Measurements from ENCODE around the gene YY1. TPM values are rescaled to one million over a fixed set of nuclear protein-coding genes. Genes with fewer than 3 reads are reported as not detected.

The YY1 gene
- polyA plus RNA-seq, 2 of the 4 experiments (the other 2 are of a cell fraction), result 58.4 to 65.8 TPM

DNA sequence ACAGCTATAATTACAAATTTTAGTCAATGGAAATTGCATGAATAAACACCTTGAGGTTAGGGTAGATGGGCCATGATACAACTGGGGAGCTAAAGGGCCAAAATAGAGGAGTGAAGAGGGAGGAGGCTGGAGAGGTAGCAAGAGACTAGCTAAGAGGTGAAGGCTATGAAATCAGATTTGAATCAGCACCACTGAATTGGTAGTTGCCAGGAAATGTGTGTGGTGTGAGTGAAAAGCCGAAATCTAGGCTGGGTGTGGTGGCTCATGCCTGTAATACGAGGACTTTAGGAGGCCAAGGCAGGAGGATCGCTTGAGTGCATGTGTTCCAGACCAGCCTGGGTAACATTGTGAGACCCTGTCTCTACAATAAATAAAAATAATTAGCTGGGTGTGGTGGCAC, 22.7 kb downstream of the YY1 start (continued):
- TF ChIP-seq, protein P1, sequence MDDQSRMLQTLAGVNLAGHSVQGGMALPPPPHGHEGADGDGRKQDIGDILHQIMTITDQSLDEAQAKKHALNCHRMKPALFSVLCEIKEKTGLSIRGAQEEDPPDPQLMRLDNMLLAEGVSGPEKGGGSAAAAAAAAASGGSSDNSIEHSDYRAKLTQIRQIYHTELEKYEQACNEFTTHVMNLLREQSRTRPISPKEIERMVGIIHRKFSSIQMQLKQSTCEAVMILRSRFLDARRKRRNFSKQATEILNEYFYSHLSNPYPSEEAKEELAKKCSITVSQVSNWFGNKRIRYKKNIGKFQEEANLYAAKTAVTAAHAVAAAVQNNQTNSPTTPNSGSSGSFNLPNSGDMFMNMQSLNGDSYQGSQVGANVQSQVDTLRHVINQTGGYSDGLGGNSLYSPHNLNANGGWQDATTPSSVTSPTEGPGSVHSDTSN (IDR thresholded peaks at IDR 0.05), result no peak

DNA sequence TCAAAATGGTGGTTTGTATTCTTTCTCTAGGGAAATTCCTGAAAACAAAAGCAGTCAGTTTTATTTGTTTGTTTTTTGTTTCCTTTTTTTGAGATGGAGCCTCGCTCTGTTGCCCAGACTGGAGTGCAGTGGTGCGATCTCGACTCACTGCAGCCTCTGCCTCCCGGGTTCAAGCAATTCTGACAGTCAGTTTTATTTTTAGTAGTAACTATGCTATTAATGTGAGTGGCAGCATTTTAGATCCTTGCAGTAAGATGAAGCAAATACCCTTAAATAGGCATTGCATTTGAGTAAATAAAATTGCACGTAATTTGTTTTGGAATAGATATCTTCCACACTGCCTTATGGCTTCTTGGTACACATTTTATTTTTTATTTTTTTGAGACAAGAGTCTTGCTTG, 23.6 kb downstream of the YY1 start:
- FAIRE-seq (no peak), ATAC-seq (no peak), DNase-seq (ENCODE audit: low read depth in 1 of 2, low spot score in 1 of 2) (no peak)
- H3K9me3 ChIP-seq, result no peaks in the 10 kb centered on the region
- ChIA-PET CTCF (interaction anchor here (0.6 to 2.8 kb wide), 6 partner anchors 11 to 279 kb away, joined by 3 to 12 read pairs (median 4); no protein-coding TSS in a partner anchor), POLR2A (no interaction called here)
- no peak for TF ChIP-seq BHLHE40 (IDR thresholded peaks at IDR 0.05; ENCODE audit: low read depth, low read length)
- no peak for TF ChIP-seq ZSCAN20 (CRISPR knock-in tag; IDR thresholded peaks at IDR 0.05)
- TF ChIP-seq, protein P2, sequence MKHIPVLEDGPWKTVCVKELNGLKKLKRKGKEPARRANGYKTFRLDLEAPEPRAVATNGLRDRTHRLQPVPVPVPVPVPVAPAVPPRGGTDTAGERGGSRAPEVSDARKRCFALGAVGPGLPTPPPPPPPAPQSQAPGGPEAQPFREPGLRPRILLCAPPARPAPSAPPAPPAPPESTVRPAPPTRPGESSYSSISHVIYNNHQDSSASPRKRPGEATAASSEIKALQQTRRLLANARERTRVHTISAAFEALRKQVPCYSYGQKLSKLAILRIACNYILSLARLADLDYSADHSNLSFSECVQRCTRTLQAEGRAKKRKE (CRISPR knock-in tag; IDR thresholded peaks at IDR 0.05; ENCODE audit: low read depth), result no peak
- no peak for TF ChIP-seq POLR2A (IDR thresholded peaks at IDR 0.05; ENCODE audit: low read length)
- TF ChIP-seq, protein P3, sequence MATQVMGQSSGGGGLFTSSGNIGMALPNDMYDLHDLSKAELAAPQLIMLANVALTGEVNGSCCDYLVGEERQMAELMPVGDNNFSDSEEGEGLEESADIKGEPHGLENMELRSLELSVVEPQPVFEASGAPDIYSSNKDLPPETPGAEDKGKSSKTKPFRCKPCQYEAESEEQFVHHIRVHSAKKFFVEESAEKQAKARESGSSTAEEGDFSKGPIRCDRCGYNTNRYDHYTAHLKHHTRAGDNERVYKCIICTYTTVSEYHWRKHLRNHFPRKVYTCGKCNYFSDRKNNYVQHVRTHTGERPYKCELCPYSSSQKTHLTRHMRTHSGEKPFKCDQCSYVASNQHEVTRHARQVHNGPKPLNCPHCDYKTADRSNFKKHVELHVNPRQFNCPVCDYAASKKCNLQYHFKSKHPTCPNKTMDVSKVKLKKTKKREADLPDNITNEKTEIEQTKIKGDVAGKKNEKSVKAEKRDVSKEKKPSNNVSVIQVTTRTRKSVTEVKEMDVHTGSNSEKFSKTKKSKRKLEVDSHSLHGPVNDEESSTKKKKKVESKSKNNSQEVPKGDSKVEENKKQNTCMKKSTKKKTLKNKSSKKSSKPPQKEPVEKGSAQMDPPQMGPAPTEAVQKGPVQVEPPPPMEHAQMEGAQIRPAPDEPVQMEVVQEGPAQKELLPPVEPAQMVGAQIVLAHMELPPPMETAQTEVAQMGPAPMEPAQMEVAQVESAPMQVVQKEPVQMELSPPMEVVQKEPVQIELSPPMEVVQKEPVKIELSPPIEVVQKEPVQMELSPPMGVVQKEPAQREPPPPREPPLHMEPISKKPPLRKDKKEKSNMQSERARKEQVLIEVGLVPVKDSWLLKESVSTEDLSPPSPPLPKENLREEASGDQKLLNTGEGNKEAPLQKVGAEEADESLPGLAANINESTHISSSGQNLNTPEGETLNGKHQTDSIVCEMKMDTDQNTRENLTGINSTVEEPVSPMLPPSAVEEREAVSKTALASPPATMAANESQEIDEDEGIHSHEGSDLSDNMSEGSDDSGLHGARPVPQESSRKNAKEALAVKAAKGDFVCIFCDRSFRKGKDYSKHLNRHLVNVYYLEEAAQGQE (IDR thresholded peaks at IDR 0.05), result no peak
- no peak for TF ChIP-seq HOXA7 (CRISPR knock-in tag; IDR thresholded peaks at IDR 0.05)
- TF ChIP-seq NPAS2 (CRISPR knock-in tag; IDR thresholded peaks at IDR 0.05; ENCODE audit: borderline replicate concordance), result no peak
- no peak for TF ChIP-seq CEBPB (IDR thresholded peaks at IDR 0.05)
- TF ChIP-seq KDM5A (IDR thresholded peaks at IDR 0.05), result no peak
- no peak for TF ChIP-seq RNF2 (IDR thresholded peaks at IDR 0.05; ENCODE audit: borderline replicate concordance, low read depth)
- no peak for TF ChIP-seq MAFK (IDR thresholded peaks at IDR 0.05; ENCODE audit: partially characterized antibody)
- no peak for TF ChIP-seq NFE2L2 (conservative IDR thresholded peaks at IDR 0.05; ENCODE audit: low read length)
- no peak overlapping the region for H3K4me2 ChIP-seq
- H3K4me3 ChIP-seq, result no peak overlapping the region
- WGBS (ENCODE audit: missing lambda C conversion rate), result 88% methylated on average over 5 of the region's 5 CpGs
- H3K27ac ChIP-seq, result no peak overlapping the region
- no peaks in the 10 kb centered on the region for H3K4me1 ChIP-seq

DNA sequence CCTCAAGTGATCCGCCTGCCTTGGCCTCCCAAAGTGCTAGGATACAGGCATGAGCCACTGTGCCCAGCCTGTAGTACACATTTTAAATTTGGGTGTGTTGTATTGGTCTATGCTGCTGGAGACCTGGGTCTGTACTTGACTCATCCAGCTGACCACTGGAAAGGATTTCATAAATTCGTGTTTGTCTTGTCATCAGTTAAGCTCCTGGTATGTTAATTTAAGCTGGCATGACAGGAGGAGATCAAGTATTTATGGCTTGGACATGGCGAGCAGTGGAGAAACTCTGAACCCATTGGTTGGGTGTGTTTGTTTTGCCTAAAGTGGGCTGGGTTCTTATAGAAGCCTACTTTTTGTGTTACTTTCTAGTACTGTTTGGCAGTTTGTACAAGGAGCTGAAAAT, 24.2 kb downstream of the YY1 start:
- no peak for FAIRE-seq
- Histone ChIP-seq H3K27ac (no peak overlapping the region), H3K4me3 (no peak overlapping the region), H3K9me3 (no peaks in the 10 kb centered on the region), H3K4me1 (no peaks in the 10 kb centered on the region), H3K4me2 (no peak overlapping the region)
- 73% methylated on average over 3 of the region's 3 CpGs for WGBS (ENCODE audit: missing lambda C conversion rate)
- DNase-seq (ENCODE audit: low read depth in 1 of 2, low spot score in 1 of 2), result no peak
- ATAC-seq, result no peak
- no peak for TF ChIP-seq FOSL2 (IDR thresholded peaks at IDR 0.05)
- TF ChIP-seq FOSL2 (CRISPR knock-in tag; IDR thresholded peaks at IDR 0.05), result no peak
- TF ChIP-seq CEBPB (IDR thresholded peaks at IDR 0.05), result no peak
- TF ChIP-seq, protein P2 (CRISPR knock-in tag; IDR thresholded peaks at IDR 0.05; ENCODE audit: low read depth), result no peak
- no peak for TF ChIP-seq JUNB (IDR thresholded peaks at IDR 0.05)
- no peak for TF ChIP-seq EP300 (IDR thresholded peaks at IDR 0.05)
- TF ChIP-seq NPAS2 (CRISPR knock-in tag; IDR thresholded peaks at IDR 0.05; ENCODE audit: borderline replicate concordance), result no peak
- POLR2A ChIA-PET, result no interaction called here
- CTCF ChIA-PET, result interaction anchor here (0.6 to 2.8 kb wide), 10 partner anchors 9 to 114 kb away, joined by 3 to 14 read pairs (median 4); no protein-coding TSS in a partner anchor

Measured in A549 (cell line).